PC-9 (cell line): ENCODE results near the gene SETD1B. TPM values are rescaled to one million over a fixed set of nuclear protein-coding genes. Genes with fewer than 3 reads are reported as not detected.

Experiments used
- BruUV-seq: library from RNA; stranded (reverse); fragments of 400-500 nt; replicated peaks from 2 replicates; lab custom pipeline; 2021; lab: Mats Ljungman, UMichigan
- CTCF ChIA-PET: fragments of 300-600 bp; sonication (Branson Sonifier 250); formaldehyde crosslinking; loops from one replicate; lab custom pipeline; 2022; ENCODE audit warnings: antibody characterized with exemption; lab: Charles Lee
- POLR2A ChIA-PET: fragments of 300-600 bp; sonication (Branson Sonifier 250); formaldehyde crosslinking; loops from one replicate; lab custom pipeline; 2022; ENCODE audit warnings: antibody characterized with exemption; ENCODE audit not compliant: unreplicated experiment; lab: Charles Lee
- DNase-seq, 2 experiments: peaks; one replicate each; pipeline versions ENCODE4 v3.0.0 to v3.0.0-alpha.2; 2015 to 2022; ENCODE audit warnings: mixed read lengths in 1 of 2
- H2AFZ ChIP-seq: fragments of 200-600 bp; sonication (generic); 2 replicates; pipeline ENCODE4 v1.8.1; 2017; ENCODE audit warnings: antibody characterized with exemption
- H3F3A ChIP-seq: fragments of 200-600 bp; sonication (generic); 2 replicates; pipeline ENCODE4 v1.8.1; 2017; ENCODE audit warnings: antibody characterized with exemption, mild to moderate bottlenecking, low read depth; ENCODE audit not compliant: insufficient read depth
- H3K27ac ChIP-seq: fragments of 200-600 bp; sonication (generic); 2 replicates; pipeline ENCODE4 v1.6.1; 2016; ENCODE audit warnings: mixed run types
- H3K27me3 ChIP-seq: fragments of 200-600 bp; sonication (generic); 2 replicates; pipeline ENCODE4 v1.6.1; 2016; ENCODE audit warnings: low read depth, mixed run types; ENCODE audit not compliant: insufficient read depth
- H3K36me3 ChIP-seq: fragments of 200-600 bp; sonication (generic); 2 replicates; pipeline ENCODE4 v1.6.1; 2016; ENCODE audit warnings: low read depth, mixed run types
- H3K4me1 ChIP-seq: fragments of 200-600 bp; sonication (generic); replicated peaks from 2 replicates; pipeline ENCODE4 v1.6.1; 2016; ENCODE audit warnings: mixed run types; ENCODE audit not compliant: insufficient read depth
- H3K4me2 ChIP-seq: fragments of 200-600 bp; sonication (generic); 2 replicates; pipeline ENCODE4 v1.6.1; 2017; ENCODE audit warnings: mixed run types
- H3K4me3 ChIP-seq: fragments of 200-600 bp; sonication (generic); 2 replicates; pipeline ENCODE4 v1.6.1; 2016; ENCODE audit warnings: mixed run types
- H3K79me2 ChIP-seq: fragments of 200-600 bp; sonication (generic); 2 replicates; pipeline ENCODE4 v1.6.1; 2017; ENCODE audit warnings: low read depth, mixed run types
- H3K9me2 ChIP-seq: fragments of 200-600 bp; sonication (generic); 2 replicates; pipeline ENCODE4 v1.8.1; 2017; ENCODE audit warnings: mild to moderate bottlenecking; ENCODE audit not compliant: insufficient read depth
- H3K9me3 ChIP-seq: fragments of 200-600 bp; sonication (generic); 2 replicates; pipeline ENCODE4 v1.8.1; 2016; ENCODE audit warnings: low read depth; ENCODE audit not compliant: insufficient read depth
- H4K20me1 ChIP-seq: fragments of 200-600 bp; sonication (generic); 2 replicates; pipeline ENCODE4 v1.8.1; 2017; ENCODE audit not compliant: insufficient read depth
- CTCF ChIP-seq: fragments of 200-600 bp; sonication (generic); conservative IDR thresholded peaks from 2 replicates; pipeline ENCODE4 v1.6.1; 2017; ENCODE audit warnings: mixed run types, antibody characterized with exemption, mild to moderate bottlenecking, moderate library complexity
- EZH2 ChIP-seq: fragments of 200-600 bp; sonication (generic); IDR thresholded peaks from 2 replicates; pipeline ENCODE4 v1.8.0; 2017; ENCODE audit warnings: antibody characterized with exemption, low read depth
- intact Hi-C: fragments of 100-400 bp; cut with micrococcal nuclease; formaldehyde crosslinking; loops from one replicate; pipeline ENCODE4 v1.10.0; 2022; ENCODE audit not compliant: unreplicated experiment
- total RNA-seq: library from RNA; stranded (reverse); gene quantifications from 2 replicates; pipeline ENCODE4 v1.2.3, GENCODE V29; 2021

The SETD1B gene
- total RNA-seq, 1 experiment from 2014 or later: 22.6 TPM

GRCh38 chr12:121811434-121812319 lies 7.9 kb downstream of the SETD1B start:
- H3K4me3 ChIP-seq: peak overlapping the region; percentile 65
- no peaks in the 10 kb centered on the region for H3K27me3 ChIP-seq
- H3K4me1 ChIP-seq: peaks cover 16% of the 10 kb centered on the region
- H2AFZ ChIP-seq: no peak overlapping the region
- DNase-seq: peak in 1 of 2 experiments; percentile 80
- H3K9me2 ChIP-seq: no peaks in the 10 kb centered on the region
- CTCF ChIA-PET: interaction anchor here (0.6 to 2.3 kb wide), 5 partner anchors 9 to 100 kb away, joined by 4 to 48 read pairs (median 5); no protein-coding TSS in a partner anchor
- H3K79me2 ChIP-seq: peaks cover 46% of the 10 kb centered on the region
- peaks cover 13% of the 10 kb centered on the region; the same call in 1 of the 2 replicates for H3F3A ChIP-seq
- 0 out of 2 replicates have a peak overlapping the region, but pooled peaks have one; percentile 37 for H3K27ac ChIP-seq
- no TSS peak for BruUV-seq
- peak overlapping the region; percentile 92 for H3K4me2 ChIP-seq
- H3K36me3 ChIP-seq: 0 out of 2 replicates have a peak, but pooled peaks cover 7% of the 10 kb centered on the region
- POLR2A ChIA-PET: interaction anchor here (0.6 kb wide), 2 partner anchors 9 to 1751 kb away, joined by 3 read pairs; no protein-coding TSS in a partner anchor
- H3K9me3 ChIP-seq: no peaks in the 10 kb centered on the region
- intact Hi-C loops: loop anchor here (1.0 kb wide), 2 partner anchors 17 to 77 kb away; partner anchors contain the start of gene PSMD9
- H4K20me1 ChIP-seq: peaks cover 43% of the 10 kb centered on the region
- no peak for TF ChIP-seq EZH2
- TF ChIP-seq CTCF: peak; percentile 92

DNA sequence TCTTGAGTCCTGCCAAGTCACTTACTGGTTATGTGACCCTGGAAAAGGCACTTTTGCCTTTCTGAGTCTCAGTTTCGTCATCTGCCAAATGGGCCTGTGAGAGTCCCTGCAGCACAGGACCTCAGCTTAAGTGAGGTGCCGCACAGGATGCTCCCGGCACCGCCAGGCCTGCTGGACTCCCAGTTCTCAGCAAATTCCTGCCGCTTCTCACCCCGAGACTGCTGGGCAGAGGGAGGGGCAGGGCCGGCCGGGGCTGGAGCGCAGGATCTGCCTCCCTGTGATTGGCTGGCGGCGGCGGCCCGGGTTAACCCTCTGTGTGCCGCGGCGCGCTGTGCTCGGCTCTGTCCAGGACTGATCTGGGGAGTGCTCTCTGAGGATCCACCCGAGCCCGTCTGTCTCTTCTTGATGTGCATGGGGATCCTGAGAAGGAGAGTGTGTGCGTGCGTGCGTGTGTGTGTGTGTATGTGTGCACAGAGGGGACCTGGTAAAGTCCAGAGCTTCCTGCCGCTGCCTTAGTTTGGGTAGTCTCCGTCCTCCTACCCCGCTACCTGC lies 8.6 kb downstream of the SETD1B start:
- Histone ChIP-seq H3K4me1 (peaks cover 10% of the 10 kb centered on the region), H3K79me2 (peaks cover 39% of the 10 kb centered on the region), H3F3A (peaks cover 13% of the 10 kb centered on the region; the same call in 1 of the 2 replicates), H3K4me3 (peak overlapping the region; percentile 65), H4K20me1 (peaks cover 43% of the 10 kb centered on the region), H3K9me3 (no peaks in the 10 kb centered on the region), H3K9me2 (no peaks in the 10 kb centered on the region), H3K4me2 (peak overlapping the region; percentile 92), H2AFZ (no peak overlapping the region), H3K27ac (no peak overlapping the region), H3K27me3 (no peaks in the 10 kb centered on the region), H3K36me3 (0 out of 2 replicates have a peak, but pooled peaks cover 7% of the 10 kb centered on the region)
- POLR2A ChIA-PET: interaction anchor here (0.6 kb wide), 2 partner anchors 9 to 1752 kb away, joined by 3 read pairs; no protein-coding TSS in a partner anchor
- CTCF ChIA-PET: interaction anchor here (0.6 to 2.3 kb wide), 5 partner anchors 10 to 100 kb away, joined by 4 to 48 read pairs (median 5); no protein-coding TSS in a partner anchor
- intact Hi-C loops: loop anchor here (1.0 kb wide), 2 partner anchors 18 to 76 kb away; partner anchors contain the start of gene PSMD9
- peak; percentile 54 to 72 for DNase-seq
- peak; percentile 58 for TF ChIP-seq CTCF
- no peak for TF ChIP-seq EZH2
- BruUV-seq: no TSS peak
